Keratinocyte (primary cell): ENCODE results near the gene CEP295NL. TPM values are rescaled to one million over a fixed set of nuclear protein-coding genes. Genes with fewer than 3 reads are reported as not detected.

Experiments
- DNase-seq: peaks from one replicate; pipeline ENCODE4 v3.0.0-alpha.2; 2011; ENCODE audit warnings: low read depth, missing footprints, low spot score
- FAIRE-seq: peaks from 2 replicates; lab custom pipeline; 2011; peaks lifted over from hg19 to GRCh38; lab: Jason Lieb, UNC
- H2AFZ ChIP-seq: 2 replicates; pipeline ENCODE4 v1.6.0; 2012; ENCODE audit warnings: low read length, control low read depth, inconsistent platforms; ENCODE audit not compliant: control insufficient read depth
- H3K27ac ChIP-seq: 2 replicates; pipeline ENCODE4 v1.5.1; 2011; ENCODE audit warnings: low read length; ENCODE audit not compliant: control insufficient read depth, insufficient read depth
- H3K27me3 ChIP-seq: 3 replicates; pipeline ENCODE4 v1.6.0; 2011; ENCODE audit warnings: low read length; ENCODE audit not compliant: control insufficient read depth, insufficient read depth; ENCODE audit errors: extremely low read depth
- H3K36me3 ChIP-seq, 2 experiments: 2 replicates in 1 of 2; 3 replicates in 1 of 2; pipeline ENCODE4 v1.5.1; 2011; ENCODE audit warnings: low read length in 2 of 2, mild to moderate bottlenecking in 1 of 2; ENCODE audit not compliant: control insufficient read depth in 2 of 2, insufficient read depth in 2 of 2; ENCODE audit errors: extremely low read depth in 1 of 2
- H3K4me1 ChIP-seq: 3 replicates; pipeline ENCODE4 v1.5.1; 2011; ENCODE audit warnings: low read length; ENCODE audit not compliant: control insufficient read depth, insufficient read depth; ENCODE audit errors: extremely low read depth
- H3K4me2 ChIP-seq: 3 replicates; pipeline ENCODE4 v1.6.0; 2011; ENCODE audit warnings: low read depth, low read length; ENCODE audit not compliant: control insufficient read depth, insufficient read depth; ENCODE audit errors: extremely low read depth
- H3K4me3 ChIP-seq, 3 experiments: fragments of 200-600 bp in 1 of 3; sonication (generic) in 1 of 3; 2 replicates in 2 of 3; 3 replicates in 1 of 3; pipeline ENCODE4 v1.5.1; 2011 to 2016; ENCODE audit warnings: low read length in 3 of 3, mild to moderate bottlenecking in 3 of 3, control low read depth in 2 of 3, inconsistent platforms in 1 of 3, low read depth in 1 of 3, mixed read lengths in 1 of 3, mixed run types in 1 of 3, moderate library complexity in 1 of 3; ENCODE audit not compliant: control insufficient read depth in 2 of 3, insufficient read depth in 2 of 3; ENCODE audit errors: extremely low read depth in 1 of 3
- H3K79me2 ChIP-seq: 2 replicates; pipeline ENCODE4 v1.6.0; 2012; ENCODE audit warnings: low read length; ENCODE audit not compliant: control insufficient read depth, insufficient read depth
- H3K9ac ChIP-seq: 3 replicates; pipeline ENCODE4 v1.6.0; 2011; ENCODE audit warnings: low read length; ENCODE audit not compliant: control insufficient read depth, insufficient read depth; ENCODE audit errors: extremely low read depth
- H3K9me1 ChIP-seq: 3 replicates; pipeline ENCODE4 v1.6.0; 2011; ENCODE audit warnings: low read length; ENCODE audit not compliant: control insufficient read depth, insufficient read depth; ENCODE audit errors: extremely low read depth
- H3K9me3 ChIP-seq: 2 replicates; pipeline ENCODE4 v1.5.1; 2012; ENCODE audit warnings: low read depth, low read length; ENCODE audit not compliant: control insufficient read depth
- H4K20me1 ChIP-seq: 3 replicates; pipeline ENCODE4 v1.6.0; 2011; ENCODE audit warnings: low read length; ENCODE audit not compliant: control insufficient read depth, insufficient read depth; ENCODE audit errors: extremely low read depth
- CTCF ChIP-seq, 3 experiments: IDR thresholded peaks in 1 of 3; conservative IDR thresholded peaks in 1 of 3; optimal IDR thresholded peaks in 1 of 3; 2 replicates in 2 of 3; 3 replicates in 1 of 3; pipeline versions ENCODE3 to v1.5.1; 2011; ENCODE audit warnings: low read length in 3 of 3, mild to moderate bottlenecking in 3 of 3, moderate library complexity in 2 of 3, control low read depth in 1 of 3, inconsistent platforms in 1 of 3; ENCODE audit not compliant: insufficient read depth in 2 of 3; ENCODE audit errors: extremely low read depth in 1 of 3
- EZH2 ChIP-seq: IDR thresholded peaks from one replicate; pipeline ENCODE4 v1.6.1; 2012; ENCODE audit warnings: inconsistent platforms, mild to moderate bottlenecking, low read length, moderate library complexity
- dilution Hi-C: fragments of 300-500 bp; cut with MboI; formaldehyde crosslinking; loops from one replicate; pipeline ENCODE4 v1.7.0; 2020; ENCODE audit warnings: low sequenced_read_pairs; ENCODE audit not compliant: extremely low pct_ligation_motif_present
- polyA minus RNA-seq, 3 experiments: library from RNA; depleted of rRNA, polyadenylated mRNA; stranded (reverse); fragments of >200 nt; gene quantifications; 1 replicate in 1 of 3; 2 replicates in 1 of 3; 3 replicates in 1 of 3; pipeline ENCODE4 v1.2.3, GENCODE V29; 2011
- polyA plus RNA-seq, 5 experiments: library from polyadenylated mRNA; depleted of rRNA in 3 of 5; stranded (reverse) in 3 of 5; stranded (forward) in 1 of 5; unstranded in 1 of 5; fragments of >200 nt; gene quantifications; 1 replicate in 1 of 5; 2 replicates in 3 of 5; 3 replicates in 1 of 5; pipeline versions ENCODE4 v1.2.1 to v1.2.3, GENCODE V29; 2011 to 2012; ENCODE audit warnings: missing spikeins in 2 of 5, low read depth in 1 of 5, low replicate concordance in 1 of 5

Gene CEP295NL
- polyA plus RNA-seq (not detected in 3 replicates), polyA minus RNA-seq (not detected in 3 replicates)
- 1.2 TPM for polyA plus RNA-seq (2011; ENCODE audit: low read depth)
- polyA plus RNA-seq (2011; cell fraction: cytosol; rRNA removed): not detected in 2 replicates
- polyA plus RNA-seq (2011; cell fraction: nucleus; rRNA removed): 0.08 and 0.24 TPM in 2 replicates
- polyA plus RNA-seq (2012; ENCODE audit: low replicate concordance): 0.28 TPM in 1 of 2 replicates, not detected in the other
- not detected for polyA minus RNA-seq (2011; cell fraction: cytosol; rRNA and poly(A)+ RNA removed)
- polyA minus RNA-seq (2011; cell fraction: nucleus; rRNA and poly(A)+ RNA removed): 0.62 TPM in 1 of 2 replicates, not detected in the other

- Histone ChIP-seq H3K9me1 (no peaks in the 10 kb centered on the region), H3K9me3 (no peaks in the 10 kb centered on the region), H3K9ac (no peak within 1 kb of the TSS), H3K79me2 (no peaks in the 10 kb centered on the region), H3K27me3 (peaks cover 20% of the 10 kb centered on the region), H3K36me3 (no peaks in the 10 kb centered on the region), H3K4me1 (no peaks in the 10 kb centered on the region), H3K4me3 (no peak within 1 kb of the TSS), H4K20me1 (no peaks in the 10 kb centered on the region), H3K27ac (no peak within 1 kb of the TSS), H2AFZ (no peak within 1 kb of the TSS), H3K4me2 (no peak within 1 kb of the TSS)
- TF ChIP-seq EZH2: no peak
- no peak for DNase-seq
- dilution Hi-C loops: no loop called here
- no peak for FAIRE-seq
These were observed at the start of gene CEP295NL for GRCh38 chr17:78903101-78903779. Gene CEP295NL, minus strand, starts transcription at chr17:78903201. Its CDS starts 1,373 bp downstream, at chr17:78901828.

GRCh38 chr17:78952706-78953105 is 49.7 kb upstream of the CEP295NL start:
- peaks cover 25% of the 10 kb centered on the region for H3K27me3 ChIP-seq
- no peak overlapping the region for H3K27ac ChIP-seq
- no peak for DNase-seq
- H3K79me2 ChIP-seq: no peaks in the 10 kb centered on the region
- no peak overlapping the region for H3K4me2 ChIP-seq
- H3K4me3 ChIP-seq: no peak overlapping the region
- H3K36me3 ChIP-seq: no peaks in the 10 kb centered on the region
- TF ChIP-seq CTCF (optimal IDR thresholded peaks at IDR 0.05 in 1 of 3, IDR thresholded peaks at IDR 0.05 in 1 of 3, conservative IDR thresholded peaks at IDR 0.05 in 1 of 3; ENCODE audit: extremely low read depth in 1 of 3, insufficient read depth in 2 of 3, low read length in 3 of 3): no peak
- TF ChIP-seq EZH2: no peak
- FAIRE-seq: no peak
- H3K4me1 ChIP-seq: peaks cover 7% of the 10 kb centered on the region
- peaks cover 4% of the 10 kb centered on the region for H3K9me3 ChIP-seq
- no peak overlapping the region for H2AFZ ChIP-seq
- H3K9ac ChIP-seq: no peak overlapping the region
- dilution Hi-C loops: no loop called here
- H3K9me1 ChIP-seq: no peaks in the 10 kb centered on the region
- no peaks in the 10 kb centered on the region for H4K20me1 ChIP-seq
